Measurements from ENCODE around the gene GET3.

DNA sequence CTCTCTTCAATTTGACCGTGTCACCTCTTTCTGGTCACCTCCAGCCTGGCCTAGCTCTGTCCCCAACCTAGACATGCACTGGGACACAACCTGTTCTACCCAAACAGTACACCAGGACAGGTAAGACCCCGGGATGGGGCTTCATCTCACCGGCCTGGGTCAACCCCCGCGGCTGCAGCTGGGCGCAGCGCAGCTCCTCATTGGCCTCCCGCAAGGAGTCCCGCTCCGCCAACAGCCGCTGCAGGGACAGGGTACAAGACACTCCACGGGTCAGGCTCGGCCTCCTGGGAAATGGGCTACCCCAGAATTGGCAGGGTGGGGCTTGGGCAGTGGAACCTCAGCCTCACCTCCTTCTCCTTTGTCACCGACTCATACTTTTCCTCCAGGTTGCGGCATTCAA, 30.4 kb downstream of the GET3 start:
- TF ChIP-seq, protein P1, sequence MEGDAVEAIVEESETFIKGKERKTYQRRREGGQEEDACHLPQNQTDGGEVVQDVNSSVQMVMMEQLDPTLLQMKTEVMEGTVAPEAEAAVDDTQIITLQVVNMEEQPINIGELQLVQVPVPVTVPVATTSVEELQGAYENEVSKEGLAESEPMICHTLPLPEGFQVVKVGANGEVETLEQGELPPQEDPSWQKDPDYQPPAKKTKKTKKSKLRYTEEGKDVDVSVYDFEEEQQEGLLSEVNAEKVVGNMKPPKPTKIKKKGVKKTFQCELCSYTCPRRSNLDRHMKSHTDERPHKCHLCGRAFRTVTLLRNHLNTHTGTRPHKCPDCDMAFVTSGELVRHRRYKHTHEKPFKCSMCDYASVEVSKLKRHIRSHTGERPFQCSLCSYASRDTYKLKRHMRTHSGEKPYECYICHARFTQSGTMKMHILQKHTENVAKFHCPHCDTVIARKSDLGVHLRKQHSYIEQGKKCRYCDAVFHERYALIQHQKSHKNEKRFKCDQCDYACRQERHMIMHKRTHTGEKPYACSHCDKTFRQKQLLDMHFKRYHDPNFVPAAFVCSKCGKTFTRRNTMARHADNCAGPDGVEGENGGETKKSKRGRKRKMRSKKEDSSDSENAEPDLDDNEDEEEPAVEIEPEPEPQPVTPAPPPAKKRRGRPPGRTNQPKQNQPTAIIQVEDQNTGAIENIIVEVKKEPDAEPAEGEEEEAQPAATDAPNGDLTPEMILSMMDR (IDR thresholded peaks at IDR 0.05): no peak
- TF ChIP-seq POLR2A (IDR thresholded peaks at IDR 0.05): no peak
